T-helper 1 cell treated with Interleukin-12 subunit alpha and Interleukin-12 subunit beta and Interleukin-4 antibody, amounts not matched to agents 30 μg/mL and 1 μg/mL, for 36 hours (primary cell): ENCODE results near the gene TMEM237.
"Not testable (repeated sequence)": the region's sequence is repeated elsewhere in the genome, so short reads cannot be mapped to it uniquely, and the experiment has no call there.

Experiments used
- H3K27ac Mint-ChIP-seq: one replicate; pipeline ENCODE4 v1.8.0; 2021; ENCODE audit warnings: mild to moderate bottlenecking, mixed read lengths
- H3K27me3 Mint-ChIP-seq: one replicate; pipeline ENCODE4 v1.8.0; 2021; ENCODE audit warnings: low read depth, mixed read lengths
- H3K36me3 Mint-ChIP-seq: one replicate; pipeline ENCODE4 v1.8.0; 2021; ENCODE audit warnings: low read depth, mixed read lengths
- H3K4me1 Mint-ChIP-seq: one replicate; pipeline ENCODE4 v1.8.0; 2021; ENCODE audit warnings: low read depth, mixed read lengths
- H3K4me3 Mint-ChIP-seq: one replicate; pipeline ENCODE4 v1.8.0; 2021; ENCODE audit warnings: mild to moderate bottlenecking, moderate library complexity, mixed read lengths
- H3K9me3 Mint-ChIP-seq: one replicate; pipeline ENCODE4 v1.8.0; 2021; ENCODE audit warnings: mixed read lengths

TMEM237 gene, protein sequence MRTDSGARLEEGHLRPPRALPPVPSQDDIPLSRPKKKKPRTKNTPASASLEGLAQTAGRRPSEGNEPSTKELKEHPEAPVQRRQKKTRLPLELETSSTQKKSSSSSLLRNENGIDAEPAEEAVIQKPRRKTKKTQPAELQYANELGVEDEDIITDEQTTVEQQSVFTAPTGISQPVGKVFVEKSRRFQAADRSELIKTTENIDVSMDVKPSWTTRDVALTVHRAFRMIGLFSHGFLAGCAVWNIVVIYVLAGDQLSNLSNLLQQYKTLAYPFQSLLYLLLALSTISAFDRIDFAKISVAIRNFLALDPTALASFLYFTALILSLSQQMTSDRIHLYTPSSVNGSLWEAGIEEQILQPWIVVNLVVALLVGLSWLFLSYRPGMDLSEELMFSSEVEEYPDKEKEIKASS

DNA sequence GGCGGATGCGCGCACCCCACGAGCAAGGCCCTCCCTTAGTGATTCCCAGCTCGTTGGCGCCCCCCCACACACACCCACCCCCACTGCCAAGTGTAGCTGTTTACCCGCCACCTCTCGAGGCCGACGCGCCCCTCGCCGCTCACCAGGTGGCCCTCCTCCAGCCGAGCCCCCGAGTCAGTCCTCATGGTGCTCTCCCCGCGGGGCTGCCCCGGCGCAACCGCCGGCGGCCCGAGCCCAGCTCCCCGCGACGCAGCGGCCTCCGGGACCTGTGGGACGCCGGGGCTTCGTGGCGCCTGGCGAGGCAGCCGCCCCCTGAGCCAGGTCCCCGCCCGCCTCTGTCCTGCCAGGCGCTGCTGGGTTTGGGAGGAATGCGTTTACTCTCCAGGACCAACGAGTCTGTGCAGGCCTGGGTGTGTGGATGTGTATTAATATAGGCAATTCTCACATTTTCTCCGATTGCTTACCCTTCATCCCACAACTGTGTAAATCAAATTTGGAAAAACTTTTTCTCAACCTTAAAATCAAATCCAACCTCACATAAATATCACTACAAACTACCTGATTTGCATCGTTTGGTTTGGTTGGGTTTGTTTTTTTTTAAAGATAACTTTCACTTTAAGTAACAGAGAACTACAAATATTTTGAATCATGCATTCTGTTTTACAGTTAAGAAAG, at the start of gene TMEM237:
TSS of gene TMEM237 (minus strand) at position 288 of the 675 bp plus-strand sequence. CDS start at position 185, 103 bp downstream.
- Mint-ChIP-seq H3K4me3 (peak within 1 kb of the TSS; percentile 86), H3K27me3 (no peaks in the 10 kb centered on the region), H3K9me3 (no peaks in the 10 kb centered on the region)

GRCh38 chr2:201685156-201685555, 41.9 kb upstream of the TMEM237 start:
- no peak overlapping the region for H3K4me3 Mint-ChIP-seq
- H3K36me3 Mint-ChIP-seq = no peaks in the 10 kb centered on the region
- no peaks in the 10 kb centered on the region for H3K9me3 Mint-ChIP-seq
- H3K27me3 Mint-ChIP-seq = peaks cover 13% of the 10 kb centered on the region
- H3K4me1 Mint-ChIP-seq = no peaks in the 10 kb centered on the region
- no peak overlapping the region for H3K27ac Mint-ChIP-seq

More for the DNA sequence above, at the start of gene TMEM237:
- no peaks in the 10 kb centered on the region for H3K36me3 Mint-ChIP-seq
- peaks cover 6% of the 10 kb centered on the region for H3K4me1 Mint-ChIP-seq
- peak within 1 kb of the TSS; percentile 93 for H3K27ac Mint-ChIP-seq

GRCh38 chr2:201680743-201681142, 37.4 kb upstream of the TMEM237 start:
- no peaks in the 10 kb centered on the region for H3K36me3 Mint-ChIP-seq
- no peak overlapping the region for H3K4me3 Mint-ChIP-seq
- H3K4me1 Mint-ChIP-seq = no peaks in the 10 kb centered on the region
- no peaks in the 10 kb centered on the region for H3K9me3 Mint-ChIP-seq
- H3K27ac Mint-ChIP-seq = no peak overlapping the region
- peaks cover 7% of the 10 kb centered on the region for H3K27me3 Mint-ChIP-seq

- Mint-ChIP-seq H3K27ac (no peak overlapping the region), H3K4me1 (no peaks in the 10 kb centered on the region), H3K36me3 (no peaks in the 10 kb centered on the region), H3K4me3 (no peak overlapping the region), H3K9me3 (no peaks in the 10 kb centered on the region), H3K27me3 (peaks cover 3% of the 10 kb centered on the region)
Observed at GRCh38 chr2:201678401-201678800, 35.1 kb upstream of the TMEM237 start.

DNA sequence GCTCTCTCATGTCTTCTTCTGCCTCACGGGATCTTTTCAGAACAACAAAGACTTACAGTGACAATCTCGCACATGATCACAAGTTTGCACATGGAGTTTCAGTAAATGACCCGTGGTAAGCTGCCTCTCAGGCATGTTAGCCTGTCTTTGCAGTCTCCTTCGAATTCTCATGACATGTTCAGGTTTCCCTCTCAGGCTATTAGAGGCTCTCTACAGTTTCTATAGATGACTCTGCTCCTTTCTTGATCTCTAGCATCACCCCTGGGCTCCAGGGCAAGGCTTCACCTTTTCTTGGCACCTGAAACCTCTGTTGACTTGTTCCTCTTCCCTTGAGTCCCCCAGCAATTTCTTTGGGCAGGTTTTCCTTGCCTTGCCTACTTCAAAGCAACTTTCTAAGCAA, 32.2 kb upstream of the TMEM237 start:
- Mint-ChIP-seq H3K4me3 (no peak overlapping the region), H3K27ac (no peak overlapping the region), H3K36me3 (no peaks in the 10 kb centered on the region)

GRCh38 chr2:201674794-201675193, 31.5 kb upstream of the TMEM237 start:
- H3K9me3 Mint-ChIP-seq = no peaks in the 10 kb centered on the region
- no peaks in the 10 kb centered on the region for H3K4me1 Mint-ChIP-seq
- no peak overlapping the region for H3K4me3 Mint-ChIP-seq
- H3K27me3 Mint-ChIP-seq = peaks cover 6% of the 10 kb centered on the region
- H3K27ac Mint-ChIP-seq = no peak overlapping the region
- H3K36me3 Mint-ChIP-seq = no peaks in the 10 kb centered on the region

More for the DNA sequence above, 32.2 kb upstream of the TMEM237 start:
- Mint-ChIP-seq H3K4me1 (no peaks in the 10 kb centered on the region), H3K9me3 (no peaks in the 10 kb centered on the region), H3K27me3 (peaks cover 5% of the 10 kb centered on the region)

DNA sequence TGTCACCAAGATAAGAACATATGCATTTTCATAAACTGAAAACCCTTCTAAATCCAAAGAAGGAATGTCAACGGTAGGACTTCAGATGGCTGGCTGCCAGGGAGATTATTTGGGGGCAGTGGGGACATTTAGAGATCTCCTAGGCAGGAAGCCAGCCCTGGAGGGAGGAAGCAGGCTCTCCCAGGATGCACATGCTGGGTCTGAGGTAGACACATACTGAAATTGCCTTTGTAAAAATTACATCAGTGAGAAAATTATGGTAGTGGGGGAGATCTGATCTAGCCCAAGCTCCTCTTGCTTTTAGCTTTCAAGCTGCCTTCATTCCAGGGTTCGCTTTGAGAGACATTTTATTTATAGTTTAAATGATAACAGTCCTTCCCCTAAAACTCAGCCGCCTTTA, 31.0 kb upstream of the TMEM237 start:
- Mint-ChIP-seq H3K4me3 (no peak overlapping the region), H3K27ac (no peak overlapping the region), H3K9me3 (no peaks in the 10 kb centered on the region), H3K4me1 (no peaks in the 10 kb centered on the region), H3K27me3 (peaks cover 10% of the 10 kb centered on the region), H3K36me3 (no peaks in the 10 kb centered on the region)

DNA sequence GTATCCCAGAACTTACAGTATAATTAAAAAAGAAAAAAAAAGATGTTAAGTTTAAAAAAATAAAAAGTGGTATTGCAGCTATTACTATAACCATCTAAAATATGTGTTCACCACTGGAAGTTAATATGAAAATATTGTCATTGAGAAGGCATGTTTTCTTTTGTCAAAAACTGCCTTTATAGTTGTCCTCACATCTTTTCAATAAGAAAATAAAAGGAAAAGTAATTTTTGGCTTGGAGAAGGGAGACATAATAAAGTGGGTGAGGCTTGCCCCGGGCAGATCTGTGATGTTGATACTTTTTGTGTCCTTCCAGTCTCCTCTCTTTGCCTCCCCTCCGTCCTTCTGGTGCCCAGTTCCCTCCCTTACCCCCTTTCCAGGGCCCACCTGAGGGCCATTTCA, 30.2 kb upstream of the TMEM237 start:
- H3K9me3 Mint-ChIP-seq = no peaks in the 10 kb centered on the region
- H3K4me3 Mint-ChIP-seq = no peak overlapping the region
- no peak overlapping the region for H3K27ac Mint-ChIP-seq
- H3K4me1 Mint-ChIP-seq = no peaks in the 10 kb centered on the region
- H3K36me3 Mint-ChIP-seq = no peaks in the 10 kb centered on the region
- H3K27me3 Mint-ChIP-seq = peaks cover 10% of the 10 kb centered on the region

DNA sequence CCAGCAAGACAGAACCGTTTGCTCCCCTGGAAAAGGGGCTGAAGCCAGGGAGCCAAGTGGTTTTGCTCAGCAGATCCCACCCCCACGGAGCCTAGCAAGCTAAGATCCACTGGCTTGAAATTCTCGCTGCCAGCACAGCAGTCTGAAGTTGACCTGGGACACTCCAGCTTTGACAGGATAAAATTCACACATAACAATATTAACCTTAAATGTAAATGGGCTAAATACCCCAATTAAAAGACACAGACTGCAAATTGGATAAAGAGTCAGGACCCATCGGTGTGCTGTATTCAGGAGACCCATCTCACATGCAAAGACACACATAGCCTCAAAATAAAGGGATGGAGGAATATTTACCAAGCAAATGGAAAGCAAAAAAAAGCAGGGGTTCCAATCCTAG, 27.9 kb upstream of the TMEM237 start:
- H3K27me3 Mint-ChIP-seq = peaks cover 10% of the 10 kb centered on the region
- H3K4me1 Mint-ChIP-seq, H3K27ac Mint-ChIP-seq, H3K36me3 Mint-ChIP-seq, H3K4me3 Mint-ChIP-seq, H3K9me3 Mint-ChIP-seq: not testable (repeated sequence)

- no peaks in the 10 kb centered on the region for H3K9me3 Mint-ChIP-seq
- no peak overlapping the region for H3K4me3 Mint-ChIP-seq
- H3K27me3 Mint-ChIP-seq = peaks cover 10% of the 10 kb centered on the region
- no peak overlapping the region for H3K27ac Mint-ChIP-seq
- H3K36me3 Mint-ChIP-seq = no peaks in the 10 kb centered on the region
- no peaks in the 10 kb centered on the region for H3K4me1 Mint-ChIP-seq
Observed at GRCh38 chr2:201669865-201670264, 26.6 kb upstream of the TMEM237 start.

DNA sequence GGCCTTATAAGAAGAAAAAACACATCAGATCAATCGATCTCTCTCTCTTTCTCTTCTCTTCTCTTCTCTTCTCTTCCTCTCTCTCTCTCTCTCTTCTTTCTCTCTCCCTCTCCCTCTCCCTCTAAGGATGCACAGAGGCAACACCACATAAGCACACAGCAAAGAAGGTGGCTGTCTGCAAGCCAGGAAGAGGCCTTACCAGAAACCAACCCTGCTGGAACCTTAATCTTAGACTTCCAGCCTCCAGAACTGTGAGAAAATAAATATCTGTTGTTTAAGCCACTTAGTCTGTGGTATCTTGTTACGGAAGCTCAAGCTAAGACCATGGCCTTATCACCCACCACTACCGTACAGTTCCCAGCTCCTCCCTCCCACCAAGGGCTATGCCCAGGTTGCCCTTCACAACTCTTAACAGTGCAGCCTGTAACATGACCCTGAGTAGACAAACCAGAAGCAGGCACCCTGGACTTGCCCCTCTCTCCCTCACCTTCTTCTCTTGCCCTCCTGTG, 25.2 kb upstream of the TMEM237 start:
- H3K4me1 Mint-ChIP-seq = no peaks in the 10 kb centered on the region
- no peaks in the 10 kb centered on the region for H3K9me3 Mint-ChIP-seq
- no peaks in the 10 kb centered on the region for H3K36me3 Mint-ChIP-seq
- H3K4me3 Mint-ChIP-seq = no peak overlapping the region
- peaks cover 16% of the 10 kb centered on the region for H3K27me3 Mint-ChIP-seq
- no peak overlapping the region for H3K27ac Mint-ChIP-seq

DNA sequence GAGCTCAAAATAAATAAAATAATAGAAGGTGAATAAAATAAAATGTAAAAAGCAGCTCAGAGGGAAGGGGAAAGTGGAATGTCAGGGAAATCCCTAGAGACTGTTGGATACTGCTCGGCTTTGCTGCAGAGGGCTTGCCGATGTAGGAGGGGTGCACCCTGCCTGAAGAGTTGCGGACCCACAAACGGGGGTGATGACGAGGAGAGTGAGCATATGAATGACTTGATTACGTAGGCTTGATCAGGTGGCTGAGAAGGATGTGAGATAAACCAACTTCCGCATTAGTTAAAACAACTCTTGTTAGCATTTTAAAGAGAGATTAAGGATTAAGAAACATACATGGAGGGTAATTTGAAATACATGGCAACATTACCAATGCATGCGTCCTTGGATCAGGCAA, 21.0 kb upstream of the TMEM237 start:
- Mint-ChIP-seq H3K4me1 (no peaks in the 10 kb centered on the region), H3K9me3 (no peaks in the 10 kb centered on the region), H3K27ac (no peak overlapping the region), H3K4me3 (no peak overlapping the region), H3K36me3 (no peaks in the 10 kb centered on the region), H3K27me3 (peaks cover 6% of the 10 kb centered on the region)

- Mint-ChIP-seq H3K4me3 (no peak overlapping the region), H3K9me3 (no peaks in the 10 kb centered on the region), H3K4me1 (no peaks in the 10 kb centered on the region), H3K36me3 (no peaks in the 10 kb centered on the region), H3K27me3 (peaks cover 18% of the 10 kb centered on the region), H3K27ac (no peak overlapping the region)
Observed at GRCh38 chr2:201661366-201661765, 18.1 kb upstream of the TMEM237 start.

GRCh38 chr2:201660293-201660895, 17.1 kb upstream of the TMEM237 start:
- H3K4me1 Mint-ChIP-seq = no peaks in the 10 kb centered on the region
- peaks cover 26% of the 10 kb centered on the region for H3K27me3 Mint-ChIP-seq
- no peak overlapping the region for H3K4me3 Mint-ChIP-seq
- no peaks in the 10 kb centered on the region for H3K9me3 Mint-ChIP-seq
- H3K27ac Mint-ChIP-seq = no peak overlapping the region
- H3K36me3 Mint-ChIP-seq = no peaks in the 10 kb centered on the region

DNA sequence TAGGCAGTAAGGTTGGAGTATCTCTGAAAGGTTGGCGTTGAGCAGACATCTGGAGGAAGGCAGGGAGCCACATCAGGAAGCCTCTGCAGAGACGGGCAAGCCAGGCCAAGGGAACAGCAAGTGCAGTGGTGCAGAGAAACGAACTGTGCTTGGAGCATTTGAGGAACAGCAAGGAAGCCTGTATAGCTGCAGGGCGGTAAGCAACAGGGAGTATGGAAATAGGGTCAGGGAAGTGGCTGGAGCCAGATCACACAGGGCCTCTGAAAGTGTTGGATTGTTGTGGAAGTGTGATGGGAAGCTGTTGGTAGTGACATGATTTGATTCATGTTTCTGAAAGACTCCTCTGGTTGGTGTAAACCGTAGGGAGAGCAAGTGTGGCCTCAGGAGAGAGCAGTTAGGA, 13.4 kb upstream of the TMEM237 start:
- peaks cover 4% of the 10 kb centered on the region for H3K4me1 Mint-ChIP-seq
- H3K9me3 Mint-ChIP-seq = no peaks in the 10 kb centered on the region
- H3K27me3 Mint-ChIP-seq = peaks cover 35% of the 10 kb centered on the region
- H3K4me3 Mint-ChIP-seq = no peak overlapping the region
- no peaks in the 10 kb centered on the region for H3K36me3 Mint-ChIP-seq
- no peak overlapping the region for H3K27ac Mint-ChIP-seq
